Uterus (tissue), 2 donors: ENCODE measurements around the gene PLEKHG1.

Experiments
- POLR2A ChIP-seq, 2 donors: fragments of 450-650 bp; IDR thresholded peaks; one replicate each; pipeline ENCODE4 v1.6.1; 2016; ENCODE audit warnings: antibody characterized with exemption in 2 of 2, mild to moderate bottlenecking in 1 of 2, moderate library complexity in 1 of 2
- TF ChIP-seq, protein P1 (sequence below), 4 experiments: fragments of 200-600 bp in 2 of 4; fragments of 450-650 bp in 2 of 4; sonication (generic) in 2 of 4; IDR thresholded peaks; one replicate each; pipeline ENCODE4 v1.5.1; 2016 to 2019; ENCODE audit warnings: antibody characterized with exemption in 4 of 4, mild to moderate bottlenecking in 2 of 4, moderate library complexity in 1 of 4

DNA sequence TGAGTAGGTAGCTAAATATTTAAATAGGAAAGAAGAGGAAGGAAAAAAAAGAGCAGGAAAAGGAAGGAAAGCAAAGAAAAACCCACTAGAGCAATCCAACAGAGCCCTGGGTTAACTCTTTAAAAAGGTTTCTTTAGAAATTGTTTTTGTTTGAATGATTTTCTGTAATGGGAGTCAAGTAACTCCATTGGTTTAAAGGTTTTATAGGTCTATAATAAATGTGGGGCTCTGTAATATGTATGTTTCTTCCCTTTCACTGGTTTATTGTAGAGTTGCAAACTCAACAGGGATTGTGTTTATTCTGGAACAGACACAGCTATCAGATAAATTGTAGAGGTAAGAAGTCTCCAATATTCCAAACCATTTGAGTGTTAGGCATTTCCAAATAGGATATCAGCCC, 10.9 kb downstream of the PLEKHG1 start:
- TF ChIP-seq, protein P1, sequence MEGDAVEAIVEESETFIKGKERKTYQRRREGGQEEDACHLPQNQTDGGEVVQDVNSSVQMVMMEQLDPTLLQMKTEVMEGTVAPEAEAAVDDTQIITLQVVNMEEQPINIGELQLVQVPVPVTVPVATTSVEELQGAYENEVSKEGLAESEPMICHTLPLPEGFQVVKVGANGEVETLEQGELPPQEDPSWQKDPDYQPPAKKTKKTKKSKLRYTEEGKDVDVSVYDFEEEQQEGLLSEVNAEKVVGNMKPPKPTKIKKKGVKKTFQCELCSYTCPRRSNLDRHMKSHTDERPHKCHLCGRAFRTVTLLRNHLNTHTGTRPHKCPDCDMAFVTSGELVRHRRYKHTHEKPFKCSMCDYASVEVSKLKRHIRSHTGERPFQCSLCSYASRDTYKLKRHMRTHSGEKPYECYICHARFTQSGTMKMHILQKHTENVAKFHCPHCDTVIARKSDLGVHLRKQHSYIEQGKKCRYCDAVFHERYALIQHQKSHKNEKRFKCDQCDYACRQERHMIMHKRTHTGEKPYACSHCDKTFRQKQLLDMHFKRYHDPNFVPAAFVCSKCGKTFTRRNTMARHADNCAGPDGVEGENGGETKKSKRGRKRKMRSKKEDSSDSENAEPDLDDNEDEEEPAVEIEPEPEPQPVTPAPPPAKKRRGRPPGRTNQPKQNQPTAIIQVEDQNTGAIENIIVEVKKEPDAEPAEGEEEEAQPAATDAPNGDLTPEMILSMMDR (IDR thresholded peaks at IDR 0.05): no peak
- no peak for TF ChIP-seq POLR2A (IDR thresholded peaks at IDR 0.05)
